GM18502 (cell line): ENCODE data around the gene FSHR.

Experiments used
- ATAC-seq: cut with Tn5 transposase; IDR thresholded peaks from one replicate; pipeline ENCODE4 v1.9.1; 2021; ENCODE audit warnings: mild to moderate bottlenecking; ENCODE audit not compliant: unreplicated experiment, poor library complexity

Gene FSHR, protein sequence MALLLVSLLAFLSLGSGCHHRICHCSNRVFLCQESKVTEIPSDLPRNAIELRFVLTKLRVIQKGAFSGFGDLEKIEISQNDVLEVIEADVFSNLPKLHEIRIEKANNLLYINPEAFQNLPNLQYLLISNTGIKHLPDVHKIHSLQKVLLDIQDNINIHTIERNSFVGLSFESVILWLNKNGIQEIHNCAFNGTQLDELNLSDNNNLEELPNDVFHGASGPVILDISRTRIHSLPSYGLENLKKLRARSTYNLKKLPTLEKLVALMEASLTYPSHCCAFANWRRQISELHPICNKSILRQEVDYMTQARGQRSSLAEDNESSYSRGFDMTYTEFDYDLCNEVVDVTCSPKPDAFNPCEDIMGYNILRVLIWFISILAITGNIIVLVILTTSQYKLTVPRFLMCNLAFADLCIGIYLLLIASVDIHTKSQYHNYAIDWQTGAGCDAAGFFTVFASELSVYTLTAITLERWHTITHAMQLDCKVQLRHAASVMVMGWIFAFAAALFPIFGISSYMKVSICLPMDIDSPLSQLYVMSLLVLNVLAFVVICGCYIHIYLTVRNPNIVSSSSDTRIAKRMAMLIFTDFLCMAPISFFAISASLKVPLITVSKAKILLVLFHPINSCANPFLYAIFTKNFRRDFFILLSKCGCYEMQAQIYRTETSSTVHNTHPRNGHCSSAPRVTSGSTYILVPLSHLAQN

DNA sequence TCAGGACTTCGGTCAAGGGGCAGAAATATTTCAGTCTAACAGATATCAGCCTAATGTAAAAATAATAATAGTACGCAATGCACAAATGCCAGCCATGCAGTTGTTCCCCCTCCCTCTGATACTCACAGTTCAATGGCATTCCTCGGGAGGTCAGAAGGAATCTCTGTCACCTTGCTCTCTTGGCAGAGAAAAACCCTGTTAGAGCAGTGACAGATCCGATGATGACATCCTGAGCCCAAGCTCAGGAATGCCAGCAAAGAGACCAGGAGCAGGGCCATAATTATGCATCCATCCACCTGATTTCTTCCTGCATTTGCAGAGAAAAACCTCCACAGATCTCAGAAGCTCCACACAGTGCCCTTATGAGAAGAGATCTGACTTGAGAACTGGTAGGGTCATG, at the start of gene FSHR:
Gene FSHR (minus strand): TSS at position 376 of the 400 bp plus-strand sequence. CDS start 98 bp downstream, at position 278.
- ATAC-seq = no peak

GRCh38 chr2:49199266-49199665, 45.0 kb upstream of the FSHR start:
- no peak for ATAC-seq

DNA sequence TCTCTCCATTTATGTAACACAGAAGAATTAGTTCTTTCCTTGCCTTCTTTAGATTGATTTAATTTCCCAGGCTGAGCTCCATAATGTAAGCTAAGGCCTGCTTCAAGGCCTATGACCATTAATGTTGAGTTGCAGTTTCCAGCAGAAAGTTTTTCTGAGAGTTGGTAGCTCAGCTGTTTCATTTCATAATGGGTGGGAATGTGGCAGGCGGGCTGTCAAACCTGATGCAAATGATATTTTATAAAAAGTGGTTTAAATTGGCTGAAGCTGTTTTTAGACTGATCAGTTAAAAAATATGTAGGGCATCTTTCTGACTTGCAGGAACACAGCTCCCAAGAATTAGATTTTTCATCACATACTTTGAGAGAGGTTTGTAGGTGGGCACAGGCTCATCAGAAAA, 40.4 kb upstream of the FSHR start:
- no peak for ATAC-seq

DNA sequence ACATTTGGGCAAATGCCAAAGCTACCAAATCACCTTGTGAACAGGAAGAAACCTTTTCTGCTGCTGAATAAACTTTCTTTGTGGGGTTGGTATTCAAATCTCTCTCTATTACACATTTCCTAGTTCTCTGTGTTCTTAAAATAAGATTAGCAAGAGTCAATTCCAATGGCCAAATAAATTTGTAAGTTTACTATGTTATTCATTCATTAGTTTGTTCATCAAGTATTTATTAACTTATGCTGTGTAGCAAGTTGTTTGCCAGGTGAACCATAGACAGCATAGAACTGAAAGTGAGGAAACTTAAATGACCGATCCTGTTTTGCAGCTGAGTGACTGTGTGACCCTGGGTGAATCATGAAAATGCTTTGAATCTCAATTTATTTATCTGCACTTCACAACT, 37.7 kb upstream of the FSHR start:
- no peak for ATAC-seq

DNA sequence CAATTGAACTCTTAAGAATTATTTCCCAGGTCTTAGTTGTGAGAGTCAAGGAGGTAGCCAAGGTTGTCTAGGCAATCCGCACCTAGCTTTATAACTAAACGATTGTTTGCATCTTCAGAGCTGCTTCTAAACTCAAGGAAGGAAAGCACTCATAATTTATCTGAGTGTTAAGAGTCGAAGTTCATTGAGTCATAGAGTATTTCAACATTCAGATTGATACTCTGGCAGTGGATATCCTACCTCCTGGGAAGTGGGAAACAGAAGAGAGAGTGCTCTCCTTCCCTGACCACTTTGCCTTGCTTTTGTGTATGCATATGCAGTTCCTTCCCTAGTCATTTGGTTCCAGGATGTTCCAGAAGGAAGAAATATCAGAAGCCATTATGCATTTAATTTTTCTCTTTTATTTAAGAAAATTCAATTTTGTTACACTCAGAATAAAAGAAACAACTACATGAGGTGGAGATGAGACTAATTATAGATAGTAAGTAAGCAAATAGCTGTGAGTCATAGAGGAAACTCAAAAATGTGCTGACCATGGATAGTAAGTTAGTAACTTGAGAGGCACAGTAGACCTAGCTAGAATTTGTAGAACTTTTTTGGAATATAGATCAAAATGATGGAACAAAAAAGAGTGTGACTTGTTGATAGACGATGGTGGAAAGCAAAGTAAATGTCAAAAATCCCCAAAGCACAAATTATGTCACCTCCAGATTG, 35.4 kb upstream of the FSHR start:
- ATAC-seq = no peak

GRCh38 chr2:49186050-49186648, 31.8 kb upstream of the FSHR start:
- ATAC-seq = no peak

- no peak for ATAC-seq
These were observed 24.3 kb upstream of the FSHR start for GRCh38 chr2:49178656-49179055.

- ATAC-seq = no peak
These were observed 22.9 kb upstream of the FSHR start for GRCh38 chr2:49177194-49177593.

- no peak for ATAC-seq
These were observed 21.5 kb upstream of the FSHR start for GRCh38 chr2:49175831-49176230.

DNA sequence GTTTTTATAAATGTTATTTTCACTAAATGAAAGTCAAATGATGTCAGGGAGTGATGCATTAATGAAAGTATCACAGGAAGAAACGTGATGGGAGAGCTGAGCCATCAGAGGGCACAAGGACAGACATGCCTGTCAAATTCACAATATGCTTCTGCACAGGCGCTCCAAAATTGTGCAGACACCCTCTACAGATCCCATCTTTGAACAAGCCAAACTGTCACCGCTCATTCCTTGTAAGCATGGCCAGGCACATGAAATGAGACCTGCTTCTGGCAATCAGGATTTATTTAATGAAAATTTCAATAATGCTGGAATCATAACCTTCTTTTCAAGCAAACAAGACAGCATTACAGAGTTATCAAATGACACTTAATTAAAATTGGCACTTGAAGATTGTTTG, 20.4 kb upstream of the FSHR start:
- no peak for ATAC-seq

DNA sequence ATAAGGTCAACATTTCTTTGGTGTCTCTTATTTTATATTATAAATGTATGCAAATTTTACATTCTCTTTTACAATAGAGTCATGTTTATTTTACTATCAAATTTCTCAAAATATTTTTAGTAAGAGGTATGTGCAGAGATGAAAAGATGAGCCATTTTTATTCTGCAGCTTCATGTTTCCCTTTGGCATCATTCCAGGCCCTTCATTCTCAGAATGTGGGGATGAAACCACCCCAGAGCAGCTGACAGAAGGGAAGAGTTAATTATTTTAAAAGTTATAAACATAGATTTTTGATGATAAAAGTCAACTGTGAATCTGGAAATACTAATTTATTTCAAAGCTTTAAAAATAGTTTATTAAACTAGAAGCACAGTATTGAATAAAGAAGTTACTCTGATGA, 12.8 kb upstream of the FSHR start:
- ATAC-seq = no peak

GRCh38 chr2:49165662-49166061, 11.3 kb upstream of the FSHR start:
- no peak for ATAC-seq

DNA sequence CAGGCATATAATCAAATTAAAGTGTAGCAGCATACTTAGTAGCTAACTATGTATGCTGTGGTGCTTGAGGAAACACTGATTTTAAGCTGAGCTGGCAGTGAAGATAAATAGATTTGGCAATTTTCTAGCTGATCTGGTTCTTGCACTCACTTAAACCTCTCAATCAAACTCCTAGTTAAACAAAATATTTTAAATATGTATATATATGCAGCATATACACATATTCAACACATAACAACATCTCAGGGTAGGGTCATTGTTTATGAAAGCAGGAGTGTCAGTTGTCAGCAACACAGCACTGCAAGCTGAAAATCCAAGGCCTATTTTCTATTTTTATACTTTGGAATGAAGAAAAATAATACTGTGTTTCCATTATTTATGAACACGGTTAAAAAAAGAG, 10.4 kb upstream of the FSHR start:
- ATAC-seq = no peak

DNA sequence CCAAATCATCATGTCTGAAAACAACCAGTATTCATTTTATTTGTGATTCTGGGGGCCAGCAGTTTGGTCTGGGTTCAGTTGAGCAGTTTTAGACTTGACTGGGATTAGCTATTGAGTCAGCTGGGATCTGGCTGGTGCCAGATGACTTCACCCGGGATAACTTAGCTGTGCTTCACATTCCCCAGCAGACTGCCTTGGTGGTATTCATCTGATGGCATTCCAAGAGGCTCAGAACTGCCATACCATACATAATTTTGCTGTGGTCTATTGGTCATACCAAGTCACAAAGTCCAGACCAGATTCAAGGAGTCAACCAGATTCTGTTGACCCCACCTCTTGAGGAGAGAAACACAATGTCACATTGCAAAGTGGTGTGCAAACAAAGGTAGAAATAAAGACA, 7.8 kb upstream of the FSHR start:
- ATAC-seq = no peak

- no peak for ATAC-seq
These were observed 576 bp upstream of the FSHR start for GRCh38 chr2:49154891-49155290.

DNA sequence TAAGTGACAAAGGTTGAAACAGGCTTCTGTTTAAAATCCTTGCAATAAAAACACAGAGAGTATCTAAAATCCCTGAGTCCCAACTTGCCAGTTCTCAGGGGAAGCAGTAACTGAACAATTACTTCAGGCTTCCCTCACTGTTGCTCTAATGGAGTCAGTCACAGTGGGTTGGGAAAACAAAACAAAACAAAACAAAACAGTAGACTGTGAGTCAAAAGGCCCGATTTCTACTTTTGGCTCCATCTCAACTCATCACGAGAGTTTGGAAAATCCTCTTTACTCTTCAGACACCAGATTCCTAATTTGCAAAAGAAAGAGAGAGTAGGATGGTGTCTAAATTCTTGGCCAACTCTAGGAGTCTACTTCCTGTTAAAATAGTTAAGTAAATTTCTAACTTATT, 1.1 kb downstream of the FSHR start:
- ATAC-seq = no peak

DNA sequence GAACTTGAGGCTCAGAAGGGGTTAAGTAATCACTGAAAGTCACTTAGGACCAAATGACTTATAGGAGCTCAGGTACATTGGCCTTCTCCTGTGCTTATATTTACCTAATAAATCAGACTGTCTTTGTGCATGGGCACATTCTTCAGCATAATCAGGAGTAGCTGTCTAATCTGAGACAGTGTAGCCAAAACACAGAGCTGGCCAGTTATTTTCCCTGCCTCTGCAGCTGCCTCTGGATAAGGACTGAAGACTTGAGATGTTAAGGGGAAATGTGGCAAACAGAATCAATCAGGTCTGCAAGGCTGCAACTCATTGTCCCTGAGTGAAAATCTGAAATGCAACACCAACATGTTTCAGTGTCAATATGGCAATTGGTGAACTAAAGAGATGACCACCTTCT, 1.5 kb downstream of the FSHR start:
- ATAC-seq = no peak

- no peak for ATAC-seq
These were observed 7.9 kb downstream of the FSHR start for GRCh38 chr2:49146401-49146800.

GRCh38 chr2:49131801-49132200, 22.5 kb downstream of the FSHR start:
- no peak for ATAC-seq

- peak; percentile 88 for ATAC-seq
These were observed 25.3 kb downstream of the FSHR start for GRCh38 chr2:49129034-49129433.

GRCh38 chr2:49123600-49123999, 30.7 kb downstream of the FSHR start:
- no peak for ATAC-seq
